ENCODE results near the gene SKIC2.
"Not testable (repeated sequence)": the region's sequence is repeated elsewhere in the genome, so short reads cannot be mapped to it uniquely, and the experiment has no call there.

Gene SKIC2

DNA sequence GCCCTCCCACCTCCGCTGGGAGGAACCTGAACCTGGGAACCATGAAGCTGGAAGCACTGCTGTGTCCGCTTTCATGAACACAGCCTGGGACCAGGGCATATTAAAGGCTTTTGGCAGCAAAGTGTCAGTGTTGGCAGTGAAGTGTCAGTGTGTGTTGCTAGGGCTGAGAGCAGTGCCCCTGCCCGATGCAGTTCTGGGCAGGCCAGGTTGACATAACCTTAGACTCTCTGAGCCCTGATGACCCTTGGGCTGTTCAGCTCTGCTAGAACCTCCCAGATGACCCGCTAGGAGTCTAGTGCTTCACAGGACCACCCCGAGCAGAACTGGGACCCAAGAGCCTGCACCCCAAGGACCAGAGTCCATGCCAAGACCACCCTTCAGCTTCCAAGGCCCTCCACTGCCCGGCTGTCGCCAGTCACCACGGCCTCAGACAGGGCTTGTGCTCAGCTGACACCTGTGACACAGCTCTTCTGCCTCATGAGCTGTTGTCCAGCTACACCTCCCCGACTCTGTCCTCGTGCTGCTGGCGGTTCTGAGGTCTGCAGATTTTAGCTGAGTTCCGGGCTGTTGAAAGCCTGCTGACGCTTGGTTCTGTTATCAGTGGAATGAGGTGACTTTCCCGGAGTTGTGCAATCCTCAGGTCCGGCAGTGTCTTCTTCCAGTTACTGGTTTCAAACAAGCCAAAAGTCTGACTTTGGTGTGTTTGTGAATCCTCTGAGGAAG, 43.7 kb downstream of the SKIC2 start:
- H3K9me3 Mint-ChIP-seq; H3K27me3 Mint-ChIP-seq; H3K4me3 Mint-ChIP-seq; H3K4me1 Mint-ChIP-seq (ENCODE audit: low read depth); H3K27ac Mint-ChIP-seq; H3K36me3 Mint-ChIP-seq (ENCODE audit: low read depth): not testable (repeated sequence)

- H3K36me3 Mint-ChIP-seq (ENCODE audit: low read depth); H3K27ac Mint-ChIP-seq; H3K4me1 Mint-ChIP-seq (ENCODE audit: low read depth); H3K27me3 Mint-ChIP-seq; H3K9me3 Mint-ChIP-seq; H3K4me3 Mint-ChIP-seq: not testable (repeated sequence)
These were observed 44.3 kb downstream of the SKIC2 start for GRCh38 chr6:32003301-32003700.

DNA sequence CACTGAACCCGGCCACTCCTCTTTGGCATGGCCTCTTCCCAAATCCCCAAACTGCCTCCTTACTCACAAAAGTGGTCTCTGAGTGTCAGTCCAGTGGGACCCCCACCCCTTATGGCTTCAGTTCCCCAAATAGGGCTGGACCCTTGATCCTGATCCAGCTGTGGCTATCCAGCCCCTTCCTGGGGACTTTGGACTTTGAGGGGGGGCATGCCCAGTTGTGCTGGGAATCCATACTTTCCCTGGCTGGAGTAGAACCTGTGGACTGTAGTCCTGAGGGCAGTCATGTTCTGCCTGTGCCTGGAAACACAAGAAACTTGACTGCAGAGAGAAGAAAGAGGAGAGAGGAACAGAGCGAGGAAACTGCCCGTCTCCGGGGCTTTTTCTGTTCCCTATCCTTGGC, 45.4 kb downstream of the SKIC2 start:
- not testable (repeated sequence) for H3K27ac Mint-ChIP-seq

DNA sequence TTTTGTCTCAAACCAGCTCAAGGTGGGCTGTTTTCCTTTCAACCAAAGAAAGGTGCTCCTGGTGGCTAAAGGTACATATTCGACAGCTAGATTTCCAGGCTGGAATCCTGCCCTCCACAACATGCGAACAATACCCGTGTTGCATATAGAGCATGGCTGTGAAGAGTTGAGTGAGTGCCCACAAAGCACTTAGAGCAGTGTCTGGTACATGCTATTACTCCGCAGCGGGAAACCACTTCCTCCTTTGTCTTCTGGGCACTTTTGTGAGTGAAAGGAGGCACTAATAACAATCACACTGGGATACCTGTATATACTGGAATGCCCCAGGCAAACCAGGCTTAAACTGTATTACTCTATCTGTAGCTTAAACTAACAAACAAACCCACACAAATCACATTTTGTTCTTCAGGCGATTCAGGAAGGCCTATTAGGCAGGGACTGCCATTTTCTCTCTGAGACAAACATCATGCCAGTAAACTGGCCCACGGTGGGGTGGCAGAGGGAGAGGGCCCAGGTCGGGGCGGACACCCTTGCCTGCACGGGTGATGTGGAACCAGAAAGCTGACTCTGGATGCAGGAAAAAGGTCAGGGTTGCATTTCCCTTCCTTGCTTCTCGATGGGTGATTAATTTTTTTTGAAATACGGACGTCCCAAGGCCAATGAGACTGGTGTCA, 46.0 kb downstream of the SKIC2 start:
- H3K36me3 Mint-ChIP-seq (ENCODE audit: low read depth); H3K27ac Mint-ChIP-seq; H3K27me3 Mint-ChIP-seq; H3K9me3 Mint-ChIP-seq; H3K4me3 Mint-ChIP-seq; H3K4me1 Mint-ChIP-seq (ENCODE audit: low read depth): not testable (repeated sequence)

More for the DNA sequence above, 45.4 kb downstream of the SKIC2 start:
- H3K9me3 Mint-ChIP-seq; H3K4me3 Mint-ChIP-seq; H3K36me3 Mint-ChIP-seq (ENCODE audit: low read depth); H3K27me3 Mint-ChIP-seq; H3K4me1 Mint-ChIP-seq (ENCODE audit: low read depth): not testable (repeated sequence)

DNA sequence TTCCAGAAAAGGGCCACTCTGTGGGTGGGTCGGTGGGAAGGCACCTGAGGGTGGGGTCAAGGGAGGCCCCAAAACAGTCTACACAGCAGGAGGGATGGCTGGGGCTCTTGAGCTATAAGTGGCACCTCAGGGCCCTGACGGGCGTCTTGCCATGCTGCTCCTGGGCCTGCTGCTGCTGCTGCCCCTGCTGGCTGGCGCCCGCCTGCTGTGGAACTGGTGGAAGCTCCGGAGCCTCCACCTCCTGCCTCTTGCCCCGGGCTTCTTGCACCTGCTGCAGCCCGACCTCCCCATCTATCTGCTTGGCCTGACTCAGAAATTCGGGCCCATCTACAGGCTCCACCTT, 46.5 kb downstream of the SKIC2 start:
- not testable (repeated sequence) for H3K36me3 Mint-ChIP-seq (ENCODE audit: low read depth); H3K4me3 Mint-ChIP-seq; H3K9me3 Mint-ChIP-seq; H3K27me3 Mint-ChIP-seq; H3K4me1 Mint-ChIP-seq (ENCODE audit: low read depth); H3K27ac Mint-ChIP-seq

GRCh38 chr6:32005991-32006529, 47.1 kb downstream of the SKIC2 start:
- H3K27me3 Mint-ChIP-seq; H3K9me3 Mint-ChIP-seq; H3K27ac Mint-ChIP-seq; H3K4me1 Mint-ChIP-seq (ENCODE audit: low read depth); H3K4me3 Mint-ChIP-seq; H3K36me3 Mint-ChIP-seq (ENCODE audit: low read depth): not testable (repeated sequence)

- H3K27me3 Mint-ChIP-seq; H3K4me3 Mint-ChIP-seq; H3K27ac Mint-ChIP-seq; H3K9me3 Mint-ChIP-seq; H3K36me3 Mint-ChIP-seq (ENCODE audit: low read depth); H3K4me1 Mint-ChIP-seq (ENCODE audit: low read depth): not testable (repeated sequence)
These were observed 48.1 kb downstream of the SKIC2 start for GRCh38 chr6:32007086-32007485.

- not testable (repeated sequence) for H3K4me3 Mint-ChIP-seq; H3K4me1 Mint-ChIP-seq (ENCODE audit: low read depth); H3K27ac Mint-ChIP-seq; H3K36me3 Mint-ChIP-seq (ENCODE audit: low read depth); H3K9me3 Mint-ChIP-seq; H3K27me3 Mint-ChIP-seq
These were observed 49.1 kb downstream of the SKIC2 start for GRCh38 chr6:32008037-32008436.

DNA sequence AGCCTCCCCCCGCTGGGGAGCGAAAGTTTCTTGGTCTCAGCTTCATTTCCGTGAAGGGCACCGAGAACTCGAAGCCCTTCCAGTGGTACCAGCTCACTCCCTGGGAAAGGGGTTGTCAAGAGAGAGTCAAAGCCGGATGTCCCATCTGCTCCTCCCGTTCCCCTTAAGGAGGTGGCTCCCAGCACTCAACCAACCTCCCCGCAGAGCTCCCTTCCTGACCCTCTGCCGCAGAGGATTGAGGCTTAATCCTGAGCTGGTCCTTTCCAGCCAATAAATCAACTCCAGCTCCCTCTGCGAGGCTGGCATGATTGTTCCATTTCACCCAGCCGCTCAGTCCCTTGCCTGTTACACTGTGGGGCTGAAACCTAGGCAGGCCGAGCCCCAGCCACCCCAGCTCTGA, 49.6 kb downstream of the SKIC2 start:
- not testable (repeated sequence) for H3K27ac Mint-ChIP-seq; H3K27me3 Mint-ChIP-seq; H3K4me3 Mint-ChIP-seq; H3K36me3 Mint-ChIP-seq (ENCODE audit: low read depth); H3K4me1 Mint-ChIP-seq (ENCODE audit: low read depth); H3K9me3 Mint-ChIP-seq

DNA sequence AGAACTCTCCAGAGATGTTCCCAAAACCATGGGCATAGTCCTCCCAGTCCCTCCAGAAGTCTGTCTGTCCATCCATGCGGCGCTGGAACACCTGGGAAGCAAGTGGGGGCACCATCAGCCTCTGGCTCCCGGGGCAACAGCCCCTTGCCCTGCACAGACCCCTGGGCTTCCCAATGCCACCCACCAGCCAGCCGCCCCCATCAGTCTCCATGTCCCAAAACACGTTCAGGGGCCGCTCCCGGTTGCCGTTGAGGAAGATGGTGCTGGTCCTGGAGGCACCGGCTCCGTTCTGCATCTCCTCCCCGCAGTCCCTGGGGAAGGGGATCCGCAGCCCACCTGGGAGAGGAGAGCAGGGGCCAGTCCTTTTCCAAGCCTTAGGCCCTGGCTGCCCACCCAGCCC, 50.6 kb downstream of the SKIC2 start:
- not testable (repeated sequence) for H3K4me1 Mint-ChIP-seq (ENCODE audit: low read depth); H3K27me3 Mint-ChIP-seq; H3K4me3 Mint-ChIP-seq; H3K9me3 Mint-ChIP-seq; H3K27ac Mint-ChIP-seq; H3K36me3 Mint-ChIP-seq (ENCODE audit: low read depth)

DNA sequence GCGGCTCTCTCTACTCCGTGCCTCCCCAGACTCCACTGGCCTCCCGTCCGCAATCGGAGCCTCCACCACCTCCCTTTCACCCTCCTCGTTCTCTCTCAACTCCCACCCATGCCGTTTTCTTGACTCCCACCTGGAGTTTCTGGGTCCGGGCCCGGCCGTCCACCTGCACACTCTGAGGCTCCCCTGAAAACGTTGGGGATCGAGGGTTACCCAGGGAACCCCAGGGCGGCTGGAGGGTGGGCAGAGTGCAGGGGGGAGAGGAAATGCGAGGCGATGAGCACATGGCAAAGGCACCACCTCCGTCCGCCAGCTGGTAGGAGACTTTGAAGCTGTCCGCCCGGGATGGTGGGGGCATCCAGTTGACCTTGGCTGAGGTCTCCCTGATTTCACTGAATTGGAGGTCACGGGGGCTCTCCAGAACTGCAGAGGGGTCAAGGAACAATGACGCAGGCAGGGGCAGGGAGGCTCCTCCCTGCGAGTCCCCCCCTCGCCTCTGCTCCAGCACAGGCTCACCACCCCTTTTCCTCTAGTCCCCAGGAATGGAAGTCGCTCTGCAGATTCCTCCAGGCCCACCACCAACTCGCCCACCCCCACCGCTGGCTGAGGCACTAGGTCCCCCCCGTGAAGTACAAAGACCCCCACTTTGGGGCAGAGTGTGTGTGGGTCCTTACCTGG, 52.0 kb downstream of the SKIC2 start:
- H3K4me1 Mint-ChIP-seq (ENCODE audit: low read depth); H3K27ac Mint-ChIP-seq; H3K27me3 Mint-ChIP-seq; H3K9me3 Mint-ChIP-seq; H3K4me3 Mint-ChIP-seq; H3K36me3 Mint-ChIP-seq (ENCODE audit: low read depth): not testable (repeated sequence)

DNA sequence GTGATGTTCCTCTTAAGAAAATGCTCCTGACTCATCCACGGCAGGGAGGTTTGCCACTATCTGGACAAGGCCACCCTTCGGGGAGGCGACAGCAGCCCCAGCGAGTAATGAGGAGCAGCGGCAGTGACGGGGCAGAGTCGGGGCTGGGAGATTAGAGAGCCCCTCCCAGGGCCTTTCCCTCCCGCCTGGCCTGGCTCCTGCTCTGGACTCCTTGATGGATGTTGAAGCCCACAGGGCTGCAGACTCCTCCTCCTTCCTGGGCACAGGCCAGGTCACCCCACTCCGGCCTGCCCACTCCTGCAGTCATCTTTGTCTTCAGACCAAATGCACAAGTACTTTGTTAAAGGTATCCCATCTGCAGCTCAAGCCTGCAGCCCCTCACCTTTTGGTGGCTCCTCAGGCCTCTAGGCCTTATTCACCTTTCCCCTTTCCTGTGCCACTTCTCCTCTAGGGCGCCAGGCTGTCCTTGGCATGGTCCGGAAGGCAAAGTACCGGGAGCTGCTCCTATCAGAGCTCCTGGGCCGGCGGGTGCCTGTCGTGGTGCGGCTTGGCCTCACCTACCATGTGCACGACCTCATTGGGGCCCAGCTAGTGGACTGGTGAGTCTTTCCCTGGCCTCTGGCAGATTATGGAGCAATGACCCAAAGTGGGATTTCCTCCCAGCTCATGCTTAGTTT, 54.1 kb downstream of the SKIC2 start:
- H3K4me1 Mint-ChIP-seq (ENCODE audit: low read depth); H3K9me3 Mint-ChIP-seq; H3K4me3 Mint-ChIP-seq; H3K27me3 Mint-ChIP-seq; H3K27ac Mint-ChIP-seq; H3K36me3 Mint-ChIP-seq (ENCODE audit: low read depth): not testable (repeated sequence)

DNA sequence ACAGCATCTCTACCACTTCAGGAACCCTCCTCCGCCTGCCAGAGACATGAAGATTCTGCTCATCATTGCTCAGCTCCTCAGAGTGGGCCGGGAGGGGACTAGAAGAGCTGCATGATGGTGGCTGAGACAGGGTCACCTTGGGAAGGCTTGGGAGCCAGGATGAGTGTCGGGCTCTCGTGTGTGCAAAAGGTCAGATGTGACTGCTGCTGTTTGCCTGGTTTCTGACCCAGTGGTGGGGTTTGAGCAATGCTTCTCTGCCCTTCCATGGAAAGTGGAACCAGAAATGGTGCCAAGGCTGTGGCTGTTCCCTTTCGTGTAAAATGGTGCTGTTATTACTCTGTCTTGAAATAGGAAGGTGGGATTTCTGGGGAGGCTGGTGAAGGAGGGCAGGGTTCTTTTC, 54.8 kb downstream of the SKIC2 start:
- H3K27ac Mint-ChIP-seq; H3K36me3 Mint-ChIP-seq (ENCODE audit: low read depth); H3K4me1 Mint-ChIP-seq (ENCODE audit: low read depth); H3K27me3 Mint-ChIP-seq; H3K4me3 Mint-ChIP-seq; H3K9me3 Mint-ChIP-seq: not testable (repeated sequence)

- H3K27ac Mint-ChIP-seq; H3K27me3 Mint-ChIP-seq; H3K36me3 Mint-ChIP-seq (ENCODE audit: low read depth); H3K9me3 Mint-ChIP-seq; H3K4me1 Mint-ChIP-seq (ENCODE audit: low read depth); H3K4me3 Mint-ChIP-seq: not testable (repeated sequence)
These were observed 55.6 kb downstream of the SKIC2 start, which contains the start of gene C4B for GRCh38 chr6:32014547-32014946. Gene C4B, plus strand, starts transcription at chr6:32014795. Its CDS starts 51 bp downstream, at chr6:32014846.

All from stimulated activated naive CD8-positive, alpha-beta T cell treated with anti-CD3 and anti-CD28 coated beads, Interleukin-15, Interleukin-2, amounts not matched to agents 100 ng/mL and 50 ng/mL, for 24 hours (primary cell).